ENCODE measurements around the gene CFAP61.

The CFAP61 gene

GRCh38 chr20:20092827-20093226 lies 40.5 kb downstream of the CFAP61 start:
- peak; percentile 4 for DNase-seq (ENCODE audit: extremely low read depth, low read depth)
- TF ChIP-seq CTCF (IDR thresholded peaks at IDR 0.05; ENCODE audit: low read depth, low read length) = no peak

GRCh38 chr20:20094410-20094809 lies 42.1 kb downstream of the CFAP61 start:
- DNase-seq (ENCODE audit: extremely low read depth, low read depth) = no peak
- no peak for TF ChIP-seq CTCF (IDR thresholded peaks at IDR 0.05; ENCODE audit: low read depth, low read length)

GRCh38 chr20:20095114-20095872 lies 43.0 kb downstream of the CFAP61 start:
- TF ChIP-seq CTCF (IDR thresholded peaks at IDR 0.05; ENCODE audit: low read depth, low read length) = no peak
- no peak for DNase-seq (ENCODE audit: extremely low read depth, low read depth)

- no peak for TF ChIP-seq CTCF (IDR thresholded peaks at IDR 0.05; ENCODE audit: low read depth, low read length)
- DNase-seq (ENCODE audit: extremely low read depth, low read depth) = no peak
These were observed 44.1 kb downstream of the CFAP61 start for GRCh38 chr20:20096421-20096820.

- no peak for DNase-seq (ENCODE audit: extremely low read depth, low read depth)
- TF ChIP-seq CTCF (IDR thresholded peaks at IDR 0.05; ENCODE audit: low read depth, low read length) = no peak
These were observed 48.5 kb downstream of the CFAP61 start for GRCh38 chr20:20100881-20101280.

GRCh38 chr20:20102163-20102562 lies 49.8 kb downstream of the CFAP61 start:
- no peak for DNase-seq (ENCODE audit: extremely low read depth, low read depth)
- no peak for TF ChIP-seq CTCF (IDR thresholded peaks at IDR 0.05; ENCODE audit: low read depth, low read length)

GRCh38 chr20:20102716-20103258 lies 50.5 kb downstream of the CFAP61 start:
- no peak for TF ChIP-seq CTCF (IDR thresholded peaks at IDR 0.05; ENCODE audit: low read depth, low read length)
- DNase-seq (ENCODE audit: extremely low read depth, low read depth) = no peak
